ENCODE results near the gene PURA. TPM values are rescaled to one million over a fixed set of nuclear protein-coding genes. Genes with fewer than 3 reads are reported as not detected.

The PURA gene
- total and polyA plus RNA-seq, 2 of the 4 experiments (the other 2 are of a cell fraction): 3.8 to 5.6 TPM

DNA sequence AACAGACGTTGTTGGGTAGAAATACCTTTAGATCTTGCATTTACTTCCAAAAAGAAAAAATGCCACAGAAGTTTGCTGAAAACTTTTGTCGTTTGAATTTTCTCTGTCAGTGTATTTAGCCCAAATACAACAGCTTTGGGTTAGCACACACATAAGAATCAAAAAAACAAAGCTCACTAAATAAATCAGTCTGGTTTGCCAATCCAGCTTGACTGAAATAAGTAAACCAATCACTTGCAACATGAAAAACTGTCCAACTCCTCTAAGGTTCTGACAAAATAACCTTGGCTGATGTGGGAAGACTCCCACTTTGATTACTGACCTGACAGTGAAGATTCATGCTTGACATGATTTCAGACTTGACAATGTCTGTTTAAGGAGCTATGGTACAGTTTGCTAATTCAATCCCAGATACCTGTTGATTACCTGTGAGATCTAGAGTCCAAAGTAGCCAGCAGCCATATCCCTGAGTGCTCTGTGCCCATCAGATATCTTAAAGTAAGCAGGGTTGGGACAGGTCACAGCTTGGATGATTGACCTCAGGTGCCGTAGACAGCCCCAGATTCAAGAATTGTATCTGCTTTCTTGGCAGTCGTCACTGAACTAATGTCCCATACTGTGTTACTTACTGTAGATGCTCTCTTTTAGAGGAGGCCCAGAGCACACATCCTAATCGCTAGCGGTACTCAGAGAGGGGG is 12.6 kb downstream of the PURA start:
- intact Hi-C loops (cut with micrococcal nuclease) (no loop called here), dilution Hi-C loops (cut with HindIII; ENCODE audit: low sequenced_read_pairs, unreplicated experiment) (no loop called here), in situ Hi-C loops (cut with MboI; ENCODE audit: low sequenced_read_pairs) (no loop called here)
- no peak overlapping the region for H3K4ac ChIP-seq (ENCODE audit: low read depth, low read length)
- H2BK15ac ChIP-seq (ENCODE audit: low read depth, low read length): no peak overlapping the region
- CTCF ChIA-PET: interaction anchor here (0.5 kb wide), 1 partner anchor 453 kb away, joined by 3 read pairs; no protein-coding TSS in a partner anchor
- ATAC-seq (ENCODE audit: low read depth) (no peak), DNase-seq (no peak)
- H2BK5ac ChIP-seq (ENCODE audit: low read depth, low read length, poor library complexity, severe bottlenecking): no peak overlapping the region
- H4K91ac ChIP-seq (ENCODE audit: insufficient read depth, low read depth, low read length): no peak overlapping the region
- H3K56ac ChIP-seq (ENCODE audit: extremely low read depth, insufficient read depth, low read length): no peak overlapping the region
- no peaks in the 10 kb centered on the region for H3K9me3 ChIP-seq (ENCODE audit: control insufficient read depth, insufficient read depth, low read length)
- H2BK120ac ChIP-seq (ENCODE audit: low read depth, low read length): no peak overlapping the region
- H3K18ac ChIP-seq (ENCODE audit: low read depth, low read length): no peak overlapping the region
- no peak overlapping the region for H2BK20ac ChIP-seq (ENCODE audit: low read depth, low read length)
- no peak overlapping the region for H3K23ac ChIP-seq (ENCODE audit: low read depth, low read length)
- peaks cover 17 to 47% of the 10 kb centered on the region in 2 experiments for H3K79me1 ChIP-seq (ENCODE audit: low read depth in 1 of 2, low read length in 2 of 2)
- no peak for TF ChIP-seq FOS (IDR thresholded peaks at IDR 0.05; ENCODE audit: low read depth, low read length)
- no peak for TF ChIP-seq SMC3 (IDR thresholded peaks at IDR 0.05; ENCODE audit: low read depth, low read length)
- TF ChIP-seq, protein P1, sequence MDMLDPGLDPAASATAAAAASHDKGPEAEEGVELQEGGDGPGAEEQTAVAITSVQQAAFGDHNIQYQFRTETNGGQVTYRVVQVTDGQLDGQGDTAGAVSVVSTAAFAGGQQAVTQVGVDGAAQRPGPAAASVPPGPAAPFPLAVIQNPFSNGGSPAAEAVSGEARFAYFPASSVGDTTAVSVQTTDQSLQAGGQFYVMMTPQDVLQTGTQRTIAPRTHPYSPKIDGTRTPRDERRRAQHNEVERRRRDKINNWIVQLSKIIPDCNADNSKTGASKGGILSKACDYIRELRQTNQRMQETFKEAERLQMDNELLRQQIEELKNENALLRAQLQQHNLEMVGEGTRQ (IDR thresholded peaks at IDR 0.05; ENCODE audit: low read depth, low read length): no peak
- no peak for TF ChIP-seq CEBPB (IDR thresholded peaks at IDR 0.05; ENCODE audit: low read depth, low read length)
- TF ChIP-seq BHLHE40 (IDR thresholded peaks at IDR 0.05; ENCODE audit: low read depth, low read length): no peak
- TF ChIP-seq, protein P2, sequence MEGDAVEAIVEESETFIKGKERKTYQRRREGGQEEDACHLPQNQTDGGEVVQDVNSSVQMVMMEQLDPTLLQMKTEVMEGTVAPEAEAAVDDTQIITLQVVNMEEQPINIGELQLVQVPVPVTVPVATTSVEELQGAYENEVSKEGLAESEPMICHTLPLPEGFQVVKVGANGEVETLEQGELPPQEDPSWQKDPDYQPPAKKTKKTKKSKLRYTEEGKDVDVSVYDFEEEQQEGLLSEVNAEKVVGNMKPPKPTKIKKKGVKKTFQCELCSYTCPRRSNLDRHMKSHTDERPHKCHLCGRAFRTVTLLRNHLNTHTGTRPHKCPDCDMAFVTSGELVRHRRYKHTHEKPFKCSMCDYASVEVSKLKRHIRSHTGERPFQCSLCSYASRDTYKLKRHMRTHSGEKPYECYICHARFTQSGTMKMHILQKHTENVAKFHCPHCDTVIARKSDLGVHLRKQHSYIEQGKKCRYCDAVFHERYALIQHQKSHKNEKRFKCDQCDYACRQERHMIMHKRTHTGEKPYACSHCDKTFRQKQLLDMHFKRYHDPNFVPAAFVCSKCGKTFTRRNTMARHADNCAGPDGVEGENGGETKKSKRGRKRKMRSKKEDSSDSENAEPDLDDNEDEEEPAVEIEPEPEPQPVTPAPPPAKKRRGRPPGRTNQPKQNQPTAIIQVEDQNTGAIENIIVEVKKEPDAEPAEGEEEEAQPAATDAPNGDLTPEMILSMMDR (conservative IDR thresholded peaks at IDR 0.05; ENCODE audit: low read depth, low read length): no peak
- no peak for TF ChIP-seq CHD1 (IDR thresholded peaks at IDR 0.05; ENCODE audit: low read depth, low read length)
- no peak for TF ChIP-seq RCOR1 (IDR thresholded peaks at IDR 0.05; ENCODE audit: insufficient replicate concordance, low read length)
- TF ChIP-seq RFX5 (IDR thresholded peaks at IDR 0.05; ENCODE audit: low read depth, low read length): no peak
- TF ChIP-seq RAD21 (IDR thresholded peaks at IDR 0.05; ENCODE audit: low read length): no peak
- TF ChIP-seq POLR2A (IDR thresholded peaks at IDR 0.05; ENCODE audit: low read depth, low read length): no peak
- TF ChIP-seq, protein P3, sequence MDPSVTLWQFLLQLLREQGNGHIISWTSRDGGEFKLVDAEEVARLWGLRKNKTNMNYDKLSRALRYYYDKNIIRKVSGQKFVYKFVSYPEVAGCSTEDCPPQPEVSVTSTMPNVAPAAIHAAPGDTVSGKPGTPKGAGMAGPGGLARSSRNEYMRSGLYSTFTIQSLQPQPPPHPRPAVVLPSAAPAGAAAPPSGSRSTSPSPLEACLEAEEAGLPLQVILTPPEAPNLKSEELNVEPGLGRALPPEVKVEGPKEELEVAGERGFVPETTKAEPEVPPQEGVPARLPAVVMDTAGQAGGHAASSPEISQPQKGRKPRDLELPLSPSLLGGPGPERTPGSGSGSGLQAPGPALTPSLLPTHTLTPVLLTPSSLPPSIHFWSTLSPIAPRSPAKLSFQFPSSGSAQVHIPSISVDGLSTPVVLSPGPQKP (IDR thresholded peaks at IDR 0.05; ENCODE audit: borderline replicate concordance, low read depth, low read length): no peak
- no peak for TF ChIP-seq MXI1 (IDR thresholded peaks at IDR 0.05; ENCODE audit: borderline replicate concordance, low read depth, low read length)
- no peak for TF ChIP-seq NFE2L2 (IDR thresholded peaks at IDR 0.05; ENCODE audit: low read depth, low read length)
- no peak for TF ChIP-seq MAZ (IDR thresholded peaks at IDR 0.05; ENCODE audit: borderline replicate concordance, low read depth, low read length)
- TF ChIP-seq MAFK (IDR thresholded peaks at IDR 0.05; ENCODE audit: low read depth, low read length): no peak
- H4K20me1 ChIP-seq (ENCODE audit: insufficient read depth, low read length): peaks cover 17% of the 10 kb centered on the region
- peaks cover 8% of the 10 kb centered on the region; the same call in 1 of the 2 replicates for H3K4me1 ChIP-seq (ENCODE audit: control insufficient read depth, insufficient read depth, low read length)
- no peak overlapping the region for H3K27ac ChIP-seq (ENCODE audit: insufficient read depth, low read length)
- no peaks in the 10 kb centered on the region for H3K36me3 ChIP-seq (ENCODE audit: control insufficient read depth, insufficient read depth, low read length)
- H3K9ac ChIP-seq (ENCODE audit: low read depth, low read length): no peak overlapping the region
- H3K27me3 ChIP-seq (ENCODE audit: control insufficient read depth, insufficient read depth, low read length): no peaks in the 10 kb centered on the region
- no peak overlapping the region for H3K4me3 ChIP-seq (ENCODE audit: insufficient read depth, low read depth, low read length)
- H4K8ac ChIP-seq (ENCODE audit: low read depth in 2 of 2, low read length in 2 of 2): no peak overlapping the region
- H2AK9ac ChIP-seq (replicated peaks; ENCODE audit: low read depth, low read length, poor library complexity): no peak overlapping the region
- 100% methylated on average over 1 of the region's 6 CpGs; no CpG with 5 or more reads in 1 of the 2 experiments for WGBS, 2 experiments (ENCODE audit: extremely low coverage in 2 of 2, insufficient read length in 1 of 2)
- H4K5ac ChIP-seq (ENCODE audit: low read depth, low read length): no peak overlapping the region
- peaks cover 9% of the 10 kb centered on the region; the same call in 1 of the 2 replicates for H3K9me1 ChIP-seq (ENCODE audit: insufficient read depth, low read length)
- H3K4me2 ChIP-seq (ENCODE audit: low read depth, low read length): no peak overlapping the region
- no peak overlapping the region for H2AK5ac ChIP-seq (ENCODE audit: low read depth, low read length)
- BruUV-seq (replicated peaks): no TSS peak
- no peak overlapping the region for H2AFZ ChIP-seq (replicated peaks; ENCODE audit: low read length, poor library complexity)
- POLR2A ChIA-PET (ENCODE audit: unreplicated experiment): no interaction called here
- H3K14ac ChIP-seq (replicated peaks; ENCODE audit: low read depth, low read length): no peak overlapping the region
